Measurements from ENCODE around the gene TLCD3A.
"Not testable (repeated sequence)": the region's sequence is repeated elsewhere in the genome, so short reads cannot be mapped to it uniquely, and the experiment has no call there.

TLCD3A gene

DNA sequence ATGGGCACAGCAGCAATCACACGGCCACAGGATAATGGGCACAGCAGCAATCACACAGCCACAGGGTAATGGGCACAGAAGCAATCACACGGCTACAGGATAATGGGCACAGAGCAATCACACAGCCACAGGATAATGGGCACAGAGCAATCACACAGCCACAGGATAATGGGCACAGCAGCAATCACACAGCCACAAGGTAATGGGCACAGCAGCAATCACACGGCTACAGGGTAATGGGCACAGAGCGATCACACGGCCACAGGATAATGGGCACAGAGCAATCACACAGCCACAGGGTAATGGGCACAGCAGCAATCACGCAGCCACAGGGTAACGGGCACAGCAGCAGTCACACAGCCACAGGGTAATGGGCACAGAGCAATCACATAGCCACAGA lies 17.0 kb downstream of the TLCD3A start:
- not testable (repeated sequence) for DNase-seq (ENCODE audit: low spot score)

DNA sequence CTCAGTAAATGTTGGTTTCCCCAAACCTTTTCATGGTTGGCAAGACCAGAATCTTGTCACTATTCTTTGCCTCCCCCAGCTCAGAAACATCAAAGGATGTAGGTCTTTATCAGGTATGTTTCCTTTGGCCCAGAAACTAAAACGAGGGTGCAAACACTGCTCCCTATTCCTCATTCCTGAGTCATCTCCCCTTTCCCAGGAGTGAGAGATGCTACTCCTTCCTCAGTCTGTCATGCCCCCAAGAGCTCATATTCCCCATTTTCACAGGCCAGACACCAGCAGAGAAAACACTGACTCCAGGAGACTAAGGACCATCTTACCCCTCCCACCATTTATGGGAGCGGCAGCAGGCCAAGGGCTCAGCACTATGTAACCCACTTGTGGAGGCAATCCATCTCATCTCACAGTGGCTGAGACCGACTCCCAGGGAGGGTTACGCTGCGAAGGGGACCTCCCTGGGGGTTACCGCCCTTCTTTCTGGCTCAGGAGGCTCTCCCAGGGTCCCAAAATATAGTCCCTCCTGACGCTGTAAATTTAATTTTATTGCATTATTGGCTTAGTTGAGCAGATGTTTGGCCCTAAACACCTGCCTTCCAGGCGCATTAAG lies 18.1 kb downstream of the TLCD3A start:
- DNase-seq (ENCODE audit: low spot score): no peak

DNA sequence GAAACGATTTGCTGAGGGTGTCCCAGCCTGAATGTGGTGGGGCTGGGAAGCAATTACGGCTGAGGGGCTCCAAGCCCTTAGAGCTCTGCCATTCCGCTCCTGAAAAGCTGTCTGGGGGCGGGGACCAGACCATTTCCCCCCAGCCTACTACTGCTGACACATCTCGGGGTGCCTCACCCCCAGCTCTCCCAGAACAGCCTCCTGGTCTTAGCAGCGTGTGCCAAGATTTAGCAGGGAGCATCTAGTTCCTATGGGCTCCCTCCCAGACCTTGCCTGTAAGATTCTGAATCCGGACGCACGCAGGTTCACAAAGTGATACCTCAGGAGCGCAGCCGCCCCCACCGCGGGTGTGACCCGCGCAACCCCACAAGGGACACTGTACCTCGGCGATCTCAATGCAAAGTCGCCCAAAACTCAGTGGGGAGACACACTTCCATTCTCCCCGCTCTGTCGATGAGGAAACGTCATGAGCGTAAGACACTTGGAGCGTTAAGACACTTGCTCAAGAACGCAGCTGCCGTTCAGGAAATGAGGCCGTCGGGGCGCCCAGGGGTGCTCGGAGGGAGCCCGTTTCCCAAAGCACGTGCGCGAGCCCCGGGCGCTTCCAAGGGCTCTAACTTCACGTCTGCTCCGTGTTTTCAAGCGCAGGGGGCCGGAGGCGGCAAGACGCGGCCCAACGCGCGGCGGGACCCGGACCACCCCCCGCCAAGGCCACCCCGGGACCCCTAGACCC lies 19.0 kb downstream of the TLCD3A start:
- DNase-seq (ENCODE audit: low spot score): peak; percentile 63

DNA sequence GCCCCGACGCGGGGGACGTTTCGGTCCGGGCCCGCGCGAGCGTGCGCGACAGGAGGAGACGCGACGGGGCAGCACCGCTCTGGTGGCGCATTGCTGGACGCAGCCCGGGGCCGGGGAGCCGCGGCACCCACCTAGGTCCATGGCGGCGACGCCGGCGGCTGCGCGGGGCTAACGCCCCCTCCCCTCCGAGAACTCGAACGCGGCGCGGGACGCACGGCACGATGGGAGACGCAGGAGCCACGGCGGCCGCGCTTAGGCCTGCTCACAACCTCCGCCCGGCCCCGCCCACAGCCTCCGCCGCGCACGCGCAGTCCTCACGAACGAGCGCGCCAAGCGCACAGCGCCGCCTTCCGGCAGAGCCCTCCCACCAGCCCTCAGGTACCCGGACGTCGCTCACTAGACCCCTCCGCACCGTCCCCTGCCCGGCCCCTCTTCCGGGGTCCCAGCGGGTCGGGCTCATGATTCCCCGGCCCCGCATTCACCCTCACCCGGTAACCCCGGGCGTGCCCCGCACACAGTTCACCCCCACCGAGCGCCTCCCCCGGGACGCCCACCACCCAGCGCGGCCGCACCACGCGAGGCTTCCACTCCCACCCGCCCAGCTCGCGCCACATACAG lies 19.7 kb downstream of the TLCD3A start, which contains the start of gene GEMIN4:
TSS of gene GEMIN4 (minus strand) at position 263 of the 618 bp plus-strand sequence. CDS start at position 141, 122 bp downstream.
- peak; percentile 99 for DNase-seq (ENCODE audit: low spot score)

DNA sequence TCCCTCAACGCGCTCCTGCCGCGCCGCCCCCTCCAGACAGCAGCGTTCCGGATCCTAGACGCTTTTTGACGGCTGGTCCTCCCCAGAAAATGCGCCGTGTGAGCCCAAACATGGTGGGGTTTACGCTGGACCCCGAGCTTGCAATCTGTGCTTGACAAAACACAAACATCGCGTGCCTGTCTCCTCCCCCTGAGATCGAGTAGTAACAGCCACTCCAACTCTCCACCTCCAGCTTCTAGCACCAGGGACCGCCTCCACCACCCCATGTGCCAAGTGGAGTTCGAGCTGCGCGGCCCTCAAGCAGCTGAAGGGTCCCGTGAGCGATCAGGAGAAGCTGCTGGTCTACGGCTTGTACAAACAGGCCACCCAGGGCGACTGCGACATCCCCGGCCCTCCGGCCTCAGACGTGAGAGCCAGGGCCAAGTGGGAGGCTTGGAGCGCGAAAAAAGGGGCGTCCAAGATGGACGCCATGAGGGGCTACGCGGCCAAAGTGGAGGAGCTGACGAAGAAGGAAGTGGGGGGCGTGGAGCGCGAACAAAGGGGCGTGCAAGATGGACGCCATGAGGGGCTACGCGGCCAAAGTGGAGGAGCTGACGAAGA lies 20.3 kb downstream of the TLCD3A start:
- DNase-seq (ENCODE audit: low spot score): peak; percentile 69

GRCh38 chr17:753418-753817 lies 21.0 kb downstream of the TLCD3A start:
- DNase-seq (ENCODE audit: low spot score): no peak

DNA sequence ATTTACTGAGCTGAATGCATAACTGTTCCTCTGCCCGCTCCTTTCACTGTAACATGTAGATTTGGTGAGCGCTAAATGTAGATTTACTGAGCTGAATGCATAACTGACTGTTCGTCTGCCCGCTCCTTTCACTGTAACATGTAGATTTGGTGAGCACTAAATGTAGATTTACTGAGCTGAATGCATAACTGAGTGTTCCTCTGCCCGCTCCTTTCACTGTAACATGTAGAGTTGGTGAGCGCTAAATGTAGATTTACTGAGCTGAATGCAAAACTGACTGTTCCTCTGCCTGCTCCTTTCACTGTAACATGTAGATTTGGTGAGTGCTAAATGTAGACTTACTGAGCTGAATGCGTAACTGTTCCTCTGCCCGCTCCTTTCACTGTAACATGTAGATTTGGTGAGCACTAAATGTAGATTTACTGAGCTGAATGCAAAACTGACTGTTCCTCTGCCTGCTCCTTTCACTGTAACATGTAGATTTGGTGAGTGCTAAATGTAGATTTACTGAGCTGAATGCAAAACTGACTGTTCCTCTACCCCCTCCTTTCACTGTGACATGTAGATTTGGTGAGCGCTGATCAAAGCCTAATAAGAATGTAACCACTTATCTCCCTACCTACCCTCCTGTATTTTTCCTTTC lies 23.0 kb downstream of the TLCD3A start:
- DNase-seq (ENCODE audit: low spot score): not testable (repeated sequence)

- DNase-seq (ENCODE audit: low spot score): not testable (repeated sequence)
Observed at GRCh38 chr17:756010-756567, 23.7 kb downstream of the TLCD3A start.

DNA sequence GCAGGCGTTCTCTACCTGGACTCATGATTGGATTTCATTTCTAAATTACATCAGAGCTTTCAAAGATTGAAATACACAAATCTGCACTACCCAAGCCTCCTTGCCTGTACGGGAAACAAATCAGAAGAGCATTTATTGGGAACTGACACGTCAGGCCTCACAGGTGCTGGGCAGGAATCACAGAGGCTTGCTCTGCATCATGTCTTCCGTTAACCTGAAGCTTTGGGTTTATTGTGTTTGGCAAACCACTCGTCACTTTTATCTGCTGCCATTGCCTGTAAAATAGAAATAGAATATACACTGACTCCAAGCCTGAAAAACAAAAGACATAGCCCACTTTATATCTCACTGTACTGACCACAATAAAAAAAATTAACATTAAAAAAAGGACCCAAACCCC lies 27.6 kb downstream of the TLCD3A start:
- DNase-seq (ENCODE audit: low spot score): no peak

- no peak for DNase-seq (ENCODE audit: low spot score)
Observed at GRCh38 chr17:760371-760770, 28.0 kb downstream of the TLCD3A start.

GRCh38 chr17:767076-767475 lies 34.7 kb downstream of the TLCD3A start:
- DNase-seq (ENCODE audit: low spot score): no peak

GRCh38 chr17:773016-773415 lies 40.6 kb downstream of the TLCD3A start:
- DNase-seq (ENCODE audit: low spot score): no peak

DNA sequence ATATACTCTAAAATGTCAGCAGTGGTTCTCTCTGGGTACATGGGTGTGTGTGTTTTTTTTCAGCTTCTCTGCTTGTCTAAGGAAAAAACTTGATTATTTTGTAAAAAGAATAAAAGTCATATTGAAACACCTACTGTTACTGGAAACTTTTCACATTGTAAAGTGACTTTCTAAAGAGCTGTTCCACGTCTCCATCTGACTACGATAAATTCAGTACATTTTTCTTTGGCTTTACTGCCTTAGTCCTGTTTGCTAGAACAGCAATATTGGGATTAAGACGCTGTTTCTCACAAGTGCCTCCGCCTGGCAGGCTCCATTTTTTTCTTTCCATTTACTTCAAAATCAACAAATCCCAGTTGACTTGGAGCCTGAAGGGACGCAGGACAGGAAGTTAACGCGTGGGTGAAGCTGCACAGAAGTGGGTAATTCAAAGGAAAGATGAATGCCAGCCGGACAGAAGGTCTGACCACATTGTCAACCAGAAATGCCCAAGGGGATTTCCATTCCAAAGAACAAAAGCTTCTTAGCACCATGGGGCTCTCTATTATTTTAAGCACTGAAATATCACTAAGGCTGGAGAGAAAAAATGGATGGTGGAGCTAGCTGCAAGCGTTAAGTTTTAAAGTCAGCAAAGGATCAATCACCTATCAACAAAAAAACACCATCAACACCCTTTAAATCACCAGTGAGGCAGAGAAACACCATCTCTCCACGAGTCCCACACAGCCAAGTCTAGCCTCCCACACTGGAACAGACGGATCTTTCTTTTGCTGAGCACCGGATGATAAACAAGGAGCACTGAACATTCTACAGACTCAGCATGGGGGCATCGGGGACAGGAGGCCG lies 41.3 kb downstream of the TLCD3A start:
- DNase-seq (ENCODE audit: low spot score): no peak

GRCh38 chr17:774313-774584 lies 41.9 kb downstream of the TLCD3A start:
- DNase-seq (ENCODE audit: low spot score): no peak

- DNase-seq (ENCODE audit: low spot score): no peak
Observed at GRCh38 chr17:778096-778495, 45.7 kb downstream of the TLCD3A start.

GRCh38 chr17:781805-782731 lies 49.7 kb downstream of the TLCD3A start, which contains the start of the genes GLOD4 and MRM3:
GLOD4 (minus strand) TSS chr17:782280; CDS start chr17:782255, 25 bp downstream.
MRM3 (plus strand) TSS chr17:782353; CDS start chr17:782379, 26 bp downstream.
- DNase-seq (ENCODE audit: low spot score): peak; percentile 98

DNA sequence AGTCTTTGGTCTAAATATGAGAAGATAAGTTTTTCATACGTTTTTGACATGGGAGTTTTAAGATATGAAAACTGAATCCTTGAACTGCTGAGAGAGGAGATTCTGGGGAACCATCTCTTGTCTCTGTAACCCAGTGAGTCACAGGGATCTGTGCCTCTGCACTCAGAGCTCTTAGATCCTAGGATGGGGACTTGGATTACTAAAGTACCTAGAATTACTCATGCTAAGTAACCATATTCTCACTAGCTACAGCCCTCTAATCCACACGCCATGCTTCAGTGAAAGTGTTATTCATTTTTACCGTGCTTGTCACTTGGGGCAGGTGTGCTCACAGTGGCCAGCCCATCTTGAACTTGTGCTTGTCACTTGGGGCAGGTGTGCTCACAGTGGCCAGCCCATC lies 51.7 kb downstream of the TLCD3A start:
- DNase-seq (ENCODE audit: low spot score): peak; percentile 22

GRCh38 chr17:785901-786300 lies 53.5 kb downstream of the TLCD3A start:
- not testable (repeated sequence) for DNase-seq (ENCODE audit: low spot score)

DNA sequence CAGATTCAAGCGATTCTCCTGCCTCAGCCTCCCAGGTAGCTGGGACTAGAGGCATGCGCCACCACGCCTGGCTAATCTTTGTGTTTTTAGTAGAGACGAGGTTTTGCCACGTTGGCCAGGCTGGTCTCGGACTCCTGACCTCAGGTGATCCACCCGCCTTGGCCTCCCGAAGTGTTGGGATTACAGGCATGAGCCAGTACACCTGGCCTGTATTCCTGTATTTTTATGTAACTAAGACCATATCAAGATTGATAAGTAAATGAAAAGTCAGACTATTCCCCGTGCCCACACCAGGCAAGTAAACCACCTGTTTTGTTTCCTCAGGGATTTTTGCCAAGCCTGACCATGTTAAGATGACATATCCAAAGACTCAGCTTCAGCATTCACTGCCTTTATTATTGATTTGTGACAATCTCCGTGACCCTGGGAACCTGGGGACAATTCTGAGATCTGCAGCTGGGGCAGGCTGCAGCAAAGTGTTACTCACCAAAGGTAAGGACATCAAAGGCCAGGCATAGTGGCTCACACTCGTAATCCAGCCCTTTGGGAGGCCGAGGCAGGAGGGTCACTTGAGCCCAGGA lies 55.3 kb downstream of the TLCD3A start:
- no peak for DNase-seq (ENCODE audit: low spot score)

- DNase-seq (ENCODE audit: low spot score): no peak
Observed at GRCh38 chr17:788551-788950, 56.2 kb downstream of the TLCD3A start.
